ENCODE data around the gene MYH9.

The MYH9 gene

GRCh38 chr22:36367479-36367878 is 20.3 kb downstream of the MYH9 start:
- no peak for DNase-seq (ENCODE audit: low read depth)

GRCh38 chr22:36367066-36367465 is 20.7 kb downstream of the MYH9 start:
- DNase-seq (ENCODE audit: low read depth): no peak

- no peak for DNase-seq (ENCODE audit: low read depth)
Observed at GRCh38 chr22:36366291-36366708, 21.5 kb downstream of the MYH9 start.

GRCh38 chr22:36365020-36365411 is 22.8 kb downstream of the MYH9 start:
- peak; percentile 76 for DNase-seq (ENCODE audit: low read depth)

- no peak for DNase-seq (ENCODE audit: low read depth)
Observed at GRCh38 chr22:36364255-36365019, 23.3 kb downstream of the MYH9 start.

- DNase-seq (ENCODE audit: low read depth): no peak
Observed at GRCh38 chr22:36363349-36363981, 24.3 kb downstream of the MYH9 start.

- no peak for DNase-seq (ENCODE audit: low read depth)
Observed at GRCh38 chr22:36362932-36363331, 24.8 kb downstream of the MYH9 start.

GRCh38 chr22:36362075-36362474 is 25.7 kb downstream of the MYH9 start:
- DNase-seq (ENCODE audit: low read depth): no peak

GRCh38 chr22:36360871-36361383 is 26.8 kb downstream of the MYH9 start:
- DNase-seq (ENCODE audit: low read depth): no peak

- DNase-seq (ENCODE audit: low read depth): no peak
Observed at GRCh38 chr22:36360011-36360410, 27.8 kb downstream of the MYH9 start.

GRCh38 chr22:36359470-36359996 is 28.2 kb downstream of the MYH9 start:
- no peak for DNase-seq (ENCODE audit: low read depth)

GRCh38 chr22:36358533-36359469 is 29.0 kb downstream of the MYH9 start:
- no peak for DNase-seq (ENCODE audit: low read depth)

GRCh38 chr22:36356708-36357624 is 30.8 kb downstream of the MYH9 start:
- no peak for DNase-seq (ENCODE audit: low read depth)

- no peak for DNase-seq (ENCODE audit: low read depth)
Observed at GRCh38 chr22:36355894-36356293, 31.9 kb downstream of the MYH9 start.

GRCh38 chr22:36355362-36355761 is 32.4 kb downstream of the MYH9 start:
- no peak for DNase-seq (ENCODE audit: low read depth)

- no peak for DNase-seq (ENCODE audit: low read depth)
Observed at GRCh38 chr22:36352803-36353507, 34.8 kb downstream of the MYH9 start.

GRCh38 chr22:36351921-36352802 is 35.6 kb downstream of the MYH9 start:
- DNase-seq (ENCODE audit: low read depth): no peak

- no peak for DNase-seq (ENCODE audit: low read depth)
Observed at GRCh38 chr22:36350751-36351594, 36.8 kb downstream of the MYH9 start.
